K562 (cell line): ENCODE results near the gene RASAL1. TPM values are rescaled to one million over a fixed set of nuclear protein-coding genes. Genes with fewer than 3 reads are reported as not detected.

Source experiments
- CEBPG ChIP-seq, 3 experiments: fragments of 200-800 bp in 1 of 3; sonication (Bioruptor generic) in 1 of 3; sonication (generic) in 1 of 3; formaldehyde crosslinking in 1 of 3; IDR thresholded peaks in 2 of 3; conservative IDR thresholded peaks in 1 of 3; 2 replicates each; pipeline versions ENCODE4 v1.6.1 to v1.8.0; 2016 to 2022; ENCODE audit warnings: missing compliant biosample characterization in 2 of 3, missing genetic modification characterization in 2 of 3, mild to moderate bottlenecking in 1 of 3, missing genetic modification reagents in 1 of 3
- FOXK1 ChIP-seq: sonication (generic); formaldehyde crosslinking; IDR thresholded peaks from 2 replicates; pipeline ENCODE4 v1.8.0; 2022; ENCODE audit warnings: missing genetic modification reagents, mild to moderate bottlenecking, borderline replicate concordance
- HDAC1 ChIP-seq, 2 experiments: fragments of 450-650 bp; IDR thresholded peaks; 2 replicates each; pipeline ENCODE4 v1.6.1; 2016 to 2017; ENCODE audit warnings: inconsistent platforms in 1 of 2, mild to moderate bottlenecking in 1 of 2, moderate library complexity in 1 of 2
- HMGN3 ChIP-seq: IDR thresholded peaks from 2 replicates; pipeline ENCODE4 v1.6.1; 2011; ENCODE audit warnings: borderline replicate concordance, low read depth, mild to moderate bottlenecking, mixed read lengths, low read length; ENCODE audit not compliant: insufficient read length; ENCODE audit errors: extremely low read depth
- MYC ChIP-seq, 2 experiments: fragments of 250-450 bp in 1 of 2; sonication (Bioruptor Pico) in 1 of 2; IDR thresholded peaks; 2 replicates each; pipeline versions ENCODE4 v1.5.1 to v1.6.1; 2012 to 2021; ENCODE audit warnings: low read depth in 2 of 2, borderline replicate concordance in 1 of 2, improper control_type of control experiment in 1 of 2, low read length in 1 of 2, mild to moderate bottlenecking in 1 of 2, moderate library complexity in 1 of 2
- YY1 ChIP-seq, 3 experiments: IDR thresholded peaks; 2 replicates each; pipeline ENCODE4 v1.6.1; 2011; ENCODE audit warnings: low read length in 2 of 3, mild to moderate bottlenecking in 2 of 3, moderate library complexity in 2 of 3, borderline replicate concordance in 1 of 3, control low read depth in 1 of 3, low read depth in 1 of 3; ENCODE audit not compliant: insufficient read depth in 3 of 3, insufficient replicate concordance in 2 of 3, control insufficient read depth in 1 of 3, insufficient read length in 1 of 3; ENCODE audit errors: extremely low read depth in 1 of 3
- ZNF143 ChIP-seq: sonication (generic); formaldehyde crosslinking; IDR thresholded peaks from 2 replicates; pipeline ENCODE4 v1.9.0; 2022; ENCODE audit warnings: mild to moderate bottlenecking, missing genetic modification reagents
- polyA plus RNA-seq, 8 experiments: library from polyadenylated mRNA; depleted of rRNA in 4 of 8; stranded (reverse) in 5 of 8; unstranded in 3 of 8; fragments of >200 nt; fragmentation: Nextera tagmentation in 2 of 8; fragmentation: Illumina TruSeq in 1 of 8; extraction: Ambion mirVana in 2 of 8; extraction: Trizol in 1 of 8; gene quantifications; 2 replicates each; pipeline versions ENCODE4 v1.2.1 to v1.2.3, GENCODE V29; 2011 to 2014; ENCODE audit warnings: inconsistent platforms in 1 of 8, missing spikeins in 1 of 8
- total RNA-seq, 7 experiments: library from RNA; depleted of rRNA in 6 of 7; stranded (reverse); fragments of >200 nt in 6 of 7; fragmentation: Illumina TruSeq in 2 of 7; extraction: Trizol in 2 of 7; gene quantifications; 2 replicates each; pipeline versions ENCODE4 v1.2.1 to v1.2.3, GENCODE V29; 2011 to 2021; ENCODE audit warnings: low replicate concordance in 1 of 7
- TF ChIP-seq, protein P1 (sequence below): fragments of 450-650 bp; IDR thresholded peaks from 2 replicates; pipeline ENCODE4 v1.6.1; 2016; ENCODE audit warnings: mild to moderate bottlenecking, moderate library complexity
- TF ChIP-seq, protein P2 (sequence below): fragments of 200-800 bp; sonication (Bioruptor generic); IDR thresholded peaks from 2 replicates; pipeline ENCODE4 v1.6.1; 2017; ENCODE audit warnings: missing genetic modification characterization, missing compliant biosample characterization

The RASAL1 gene
- total and polyA plus RNA-seq, 9 of the 15 experiments (the other 6 are each of a cell fraction or from before 2014, with no cell fraction given) = 0.06 to 0.16 (median 0.14) TPM; not detected in 6

DNA sequence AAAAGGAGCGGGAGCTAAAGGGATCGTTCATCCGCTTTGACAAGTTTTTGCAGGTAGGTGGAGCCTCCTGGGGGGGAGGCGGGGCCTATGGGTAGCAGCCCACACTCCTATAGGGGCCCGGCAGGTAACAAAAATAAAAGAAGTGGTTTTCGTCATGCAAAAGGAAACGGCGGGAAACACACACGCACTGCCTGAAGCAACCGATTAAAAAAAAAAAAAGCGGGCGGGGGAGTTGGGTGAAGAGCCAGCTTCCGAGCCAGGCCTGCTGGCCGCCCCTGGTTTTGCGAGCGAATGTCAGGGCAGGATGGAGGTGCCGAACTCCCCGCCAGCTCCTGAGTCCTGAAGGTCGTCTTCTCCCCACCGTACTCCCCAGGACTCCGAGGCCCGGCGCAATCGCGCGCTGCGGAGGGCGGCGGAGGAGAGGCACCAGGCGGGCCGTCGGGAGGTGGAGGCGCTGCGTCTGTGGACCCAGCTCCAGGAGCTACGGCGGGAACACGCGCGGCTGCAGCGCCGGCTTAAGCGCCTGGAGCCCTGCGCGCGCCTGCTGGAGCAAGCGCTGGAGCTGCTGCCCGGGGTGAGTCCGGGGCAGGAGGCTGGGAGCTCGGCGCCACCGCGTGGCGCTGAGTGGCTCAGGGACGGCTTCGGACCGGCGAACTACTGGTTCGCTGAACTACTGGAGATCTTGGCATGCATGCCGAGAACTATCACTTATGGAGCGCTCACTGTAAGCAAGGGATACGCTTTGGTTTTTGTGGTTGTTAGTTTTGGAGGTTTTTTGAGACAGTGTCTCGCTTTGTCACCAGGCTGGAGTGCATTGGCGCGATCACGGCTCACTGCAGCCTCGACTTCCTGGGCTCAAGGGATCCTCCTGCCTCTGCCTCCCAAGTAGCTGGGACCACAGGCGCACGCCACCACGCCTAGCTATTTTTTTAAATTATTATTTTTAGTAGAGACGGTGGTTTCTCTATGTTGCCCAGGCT, 17.6 kb upstream of the RASAL1 start (continued):
- TF ChIP-seq, protein P1, sequence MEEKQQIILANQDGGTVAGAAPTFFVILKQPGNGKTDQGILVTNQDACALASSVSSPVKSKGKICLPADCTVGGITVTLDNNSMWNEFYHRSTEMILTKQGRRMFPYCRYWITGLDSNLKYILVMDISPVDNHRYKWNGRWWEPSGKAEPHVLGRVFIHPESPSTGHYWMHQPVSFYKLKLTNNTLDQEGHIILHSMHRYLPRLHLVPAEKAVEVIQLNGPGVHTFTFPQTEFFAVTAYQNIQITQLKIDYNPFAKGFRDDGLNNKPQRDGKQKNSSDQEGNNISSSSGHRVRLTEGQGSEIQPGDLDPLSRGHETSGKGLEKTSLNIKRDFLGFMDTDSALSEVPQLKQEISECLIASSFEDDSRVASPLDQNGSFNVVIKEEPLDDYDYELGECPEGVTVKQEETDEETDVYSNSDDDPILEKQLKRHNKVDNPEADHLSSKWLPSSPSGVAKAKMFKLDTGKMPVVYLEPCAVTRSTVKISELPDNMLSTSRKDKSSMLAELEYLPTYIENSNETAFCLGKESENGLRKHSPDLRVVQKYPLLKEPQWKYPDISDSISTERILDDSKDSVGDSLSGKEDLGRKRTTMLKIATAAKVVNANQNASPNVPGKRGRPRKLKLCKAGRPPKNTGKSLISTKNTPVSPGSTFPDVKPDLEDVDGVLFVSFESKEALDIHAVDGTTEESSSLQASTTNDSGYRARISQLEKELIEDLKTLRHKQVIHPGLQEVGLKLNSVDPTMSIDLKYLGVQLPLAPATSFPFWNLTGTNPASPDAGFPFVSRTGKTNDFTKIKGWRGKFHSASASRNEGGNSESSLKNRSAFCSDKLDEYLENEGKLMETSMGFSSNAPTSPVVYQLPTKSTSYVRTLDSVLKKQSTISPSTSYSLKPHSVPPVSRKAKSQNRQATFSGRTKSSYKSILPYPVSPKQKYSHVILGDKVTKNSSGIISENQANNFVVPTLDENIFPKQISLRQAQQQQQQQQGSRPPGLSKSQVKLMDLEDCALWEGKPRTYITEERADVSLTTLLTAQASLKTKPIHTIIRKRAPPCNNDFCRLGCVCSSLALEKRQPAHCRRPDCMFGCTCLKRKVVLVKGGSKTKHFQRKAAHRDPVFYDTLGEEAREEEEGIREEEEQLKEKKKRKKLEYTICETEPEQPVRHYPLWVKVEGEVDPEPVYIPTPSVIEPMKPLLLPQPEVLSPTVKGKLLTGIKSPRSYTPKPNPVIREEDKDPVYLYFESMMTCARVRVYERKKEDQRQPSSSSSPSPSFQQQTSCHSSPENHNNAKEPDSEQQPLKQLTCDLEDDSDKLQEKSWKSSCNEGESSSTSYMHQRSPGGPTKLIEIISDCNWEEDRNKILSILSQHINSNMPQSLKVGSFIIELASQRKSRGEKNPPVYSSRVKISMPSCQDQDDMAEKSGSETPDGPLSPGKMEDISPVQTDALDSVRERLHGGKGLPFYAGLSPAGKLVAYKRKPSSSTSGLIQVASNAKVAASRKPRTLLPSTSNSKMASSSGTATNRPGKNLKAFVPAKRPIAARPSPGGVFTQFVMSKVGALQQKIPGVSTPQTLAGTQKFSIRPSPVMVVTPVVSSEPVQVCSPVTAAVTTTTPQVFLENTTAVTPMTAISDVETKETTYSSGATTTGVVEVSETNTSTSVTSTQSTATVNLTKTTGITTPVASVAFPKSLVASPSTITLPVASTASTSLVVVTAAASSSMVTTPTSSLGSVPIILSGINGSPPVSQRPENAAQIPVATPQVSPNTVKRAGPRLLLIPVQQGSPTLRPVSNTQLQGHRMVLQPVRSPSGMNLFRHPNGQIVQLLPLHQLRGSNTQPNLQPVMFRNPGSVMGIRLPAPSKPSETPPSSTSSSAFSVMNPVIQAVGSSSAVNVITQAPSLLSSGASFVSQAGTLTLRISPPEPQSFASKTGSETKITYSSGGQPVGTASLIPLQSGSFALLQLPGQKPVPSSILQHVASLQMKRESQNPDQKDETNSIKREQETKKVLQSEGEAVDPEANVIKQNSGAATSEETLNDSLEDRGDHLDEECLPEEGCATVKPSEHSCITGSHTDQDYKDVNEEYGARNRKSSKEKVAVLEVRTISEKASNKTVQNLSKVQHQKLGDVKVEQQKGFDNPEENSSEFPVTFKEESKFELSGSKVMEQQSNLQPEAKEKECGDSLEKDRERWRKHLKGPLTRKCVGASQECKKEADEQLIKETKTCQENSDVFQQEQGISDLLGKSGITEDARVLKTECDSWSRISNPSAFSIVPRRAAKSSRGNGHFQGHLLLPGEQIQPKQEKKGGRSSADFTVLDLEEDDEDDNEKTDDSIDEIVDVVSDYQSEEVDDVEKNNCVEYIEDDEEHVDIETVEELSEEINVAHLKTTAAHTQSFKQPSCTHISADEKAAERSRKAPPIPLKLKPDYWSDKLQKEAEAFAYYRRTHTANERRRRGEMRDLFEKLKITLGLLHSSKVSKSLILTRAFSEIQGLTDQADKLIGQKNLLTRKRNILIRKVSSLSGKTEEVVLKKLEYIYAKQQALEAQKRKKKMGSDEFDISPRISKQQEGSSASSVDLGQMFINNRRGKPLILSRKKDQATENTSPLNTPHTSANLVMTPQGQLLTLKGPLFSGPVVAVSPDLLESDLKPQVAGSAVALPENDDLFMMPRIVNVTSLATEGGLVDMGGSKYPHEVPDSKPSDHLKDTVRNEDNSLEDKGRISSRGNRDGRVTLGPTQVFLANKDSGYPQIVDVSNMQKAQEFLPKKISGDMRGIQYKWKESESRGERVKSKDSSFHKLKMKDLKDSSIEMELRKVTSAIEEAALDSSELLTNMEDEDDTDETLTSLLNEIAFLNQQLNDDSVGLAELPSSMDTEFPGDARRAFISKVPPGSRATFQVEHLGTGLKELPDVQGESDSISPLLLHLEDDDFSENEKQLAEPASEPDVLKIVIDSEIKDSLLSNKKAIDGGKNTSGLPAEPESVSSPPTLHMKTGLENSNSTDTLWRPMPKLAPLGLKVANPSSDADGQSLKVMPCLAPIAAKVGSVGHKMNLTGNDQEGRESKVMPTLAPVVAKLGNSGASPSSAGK = peak; percentile 89
- TF ChIP-seq MYC (IDR thresholded peaks at IDR 0.05; ENCODE audit: low read depth, low read length) = peak; percentile 48
- TF ChIP-seq MYC (CRISPR knock-in tag; IDR thresholded peaks at IDR 0.05; ENCODE audit: borderline replicate concordance, low read depth) = no peak
- peak in 1 of 2 experiments; percentile 68; a peak in 2 of 4 replicates for TF ChIP-seq HDAC1 (IDR thresholded peaks at IDR 0.05)
- peak; percentile 85 for TF ChIP-seq FOXK1
- TF ChIP-seq, protein P2, sequence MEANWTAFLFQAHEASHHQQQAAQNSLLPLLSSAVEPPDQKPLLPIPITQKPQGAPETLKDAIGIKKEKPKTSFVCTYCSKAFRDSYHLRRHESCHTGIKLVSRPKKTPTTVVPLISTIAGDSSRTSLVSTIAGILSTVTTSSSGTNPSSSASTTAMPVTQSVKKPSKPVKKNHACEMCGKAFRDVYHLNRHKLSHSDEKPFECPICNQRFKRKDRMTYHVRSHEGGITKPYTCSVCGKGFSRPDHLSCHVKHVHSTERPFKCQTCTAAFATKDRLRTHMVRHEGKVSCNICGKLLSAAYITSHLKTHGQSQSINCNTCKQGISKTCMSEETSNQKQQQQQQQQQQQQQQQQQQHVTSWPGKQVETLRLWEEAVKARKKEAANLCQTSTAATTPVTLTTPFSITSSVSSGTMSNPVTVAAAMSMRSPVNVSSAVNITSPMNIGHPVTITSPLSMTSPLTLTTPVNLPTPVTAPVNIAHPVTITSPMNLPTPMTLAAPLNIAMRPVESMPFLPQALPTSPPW (CRISPR knock-in tag) = 0 out of 2 replicates have a peak, but pooled peaks have one; percentile 26
- TF ChIP-seq YY1 (IDR thresholded peaks at IDR 0.05; ENCODE audit: borderline replicate concordance in 1 of 3, control insufficient read depth in 1 of 3, extremely low read depth in 1 of 3, insufficient read depth in 3 of 3, insufficient read length in 1 of 3, insufficient replicate concordance in 2 of 3, low read depth in 1 of 3, low read length in 2 of 3) = peak in 2 of 3 experiments; percentile 12 to 21
- peak; percentile 55; the same call in 1 of the 2 replicates for TF ChIP-seq ZNF143 (CRISPR knock-in tag)
- peak; percentile 57 for TF ChIP-seq HMGN3
- TF ChIP-seq CEBPG (CRISPR knock-in tag; IDR thresholded peaks at IDR 0.05) = peak; percentile 67
- TF ChIP-seq CEBPG (tag; conservative IDR thresholded peaks at IDR 0.05 in 1 of 2, IDR thresholded peaks at IDR 0.05 in 1 of 2) = no peak
